AG04450 (cell line): Measurements from ENCODE around the gene MYO16. TPM values are rescaled to one million over a fixed set of nuclear protein-coding genes. Genes with fewer than 3 reads are reported as not detected.

Experiments used
- CTCF ChIA-PET: fragments of 300-600, 350-600 bp; formaldehyde crosslinking; extraction: SDS; loops from one replicate; lab custom pipeline; 2022; ENCODE audit warnings: antibody characterized with exemption, inconsistent platforms; lab: Charles Lee
- POLR2A ChIA-PET: fragments of 350-600 bp; formaldehyde crosslinking; extraction: SDS; loops from one replicate; lab custom pipeline; 2021; ENCODE audit warnings: antibody characterized with exemption, inconsistent platforms; lab: Yijun Ruan, JAX
- DNase-seq: peaks from one replicate; pipeline ENCODE4 v3.0.0-alpha.2; 2011; ENCODE audit warnings: low read depth, low spot score
- H3K27ac ChIP-seq: one replicate; pipeline ENCODE4 v1.5.1; 2012; ENCODE audit warnings: low read depth, low read length, control low read depth
- H3K27me3 ChIP-seq: one replicate; pipeline ENCODE4 v1.6.0; 2012; ENCODE audit warnings: low read length; ENCODE audit not compliant: control insufficient read depth, insufficient read depth
- H3K4me3 ChIP-seq: 2 replicates; pipeline ENCODE4 v1.5.1; 2011; ENCODE audit warnings: mild to moderate bottlenecking, low read depth, low read length, control low read depth
- H3K9me3 ChIP-seq: 2 replicates; pipeline ENCODE4 v1.5.1; 2012; ENCODE audit warnings: low read length; ENCODE audit not compliant: control insufficient read depth, insufficient read depth
- polyA plus RNA-seq: library from polyadenylated mRNA; depleted of rRNA; stranded (reverse); fragments of >200 nt; gene quantifications from 2 replicates; pipeline ENCODE4 v1.2.3, GENCODE V29; 2011
- TF ChIP-seq, protein P1 (sequence below): IDR thresholded peaks from 2 replicates; pipeline ENCODE4 v1.5.1; 2011; ENCODE audit warnings: low read depth, low read length, control low read depth, inconsistent platforms

The MYO16 gene
- polyA plus RNA-seq, 1 experiment, result 0.02 TPM

DNA sequence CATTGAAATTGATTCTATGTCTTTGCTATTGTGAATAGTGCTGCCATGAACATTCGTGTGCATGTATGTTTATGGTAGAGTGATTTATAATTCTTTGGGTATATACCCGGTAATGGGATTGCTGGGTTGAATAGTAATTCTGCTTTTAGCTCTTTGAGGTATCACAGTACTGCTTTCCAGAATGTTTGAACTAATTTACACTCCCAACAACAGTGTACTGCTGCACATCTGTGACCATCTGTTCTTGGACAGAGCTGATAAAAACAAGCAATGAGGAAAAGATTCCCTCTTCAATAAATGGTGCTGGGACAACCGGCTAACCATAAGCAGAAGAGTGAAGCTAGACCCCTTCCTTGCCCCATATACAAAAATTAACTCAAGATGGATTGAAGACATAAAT, 231.0 kb downstream of the MYO16 start:
- no peak for DNase-seq
- CTCF ChIA-PET, result interaction anchor here (0.9 to 2.7 kb wide), 2 partner anchors 35 to 251 kb away, joined by 3 to 13 read pairs; no protein-coding TSS in a partner anchor
- POLR2A ChIA-PET, result no interaction called here

DNA sequence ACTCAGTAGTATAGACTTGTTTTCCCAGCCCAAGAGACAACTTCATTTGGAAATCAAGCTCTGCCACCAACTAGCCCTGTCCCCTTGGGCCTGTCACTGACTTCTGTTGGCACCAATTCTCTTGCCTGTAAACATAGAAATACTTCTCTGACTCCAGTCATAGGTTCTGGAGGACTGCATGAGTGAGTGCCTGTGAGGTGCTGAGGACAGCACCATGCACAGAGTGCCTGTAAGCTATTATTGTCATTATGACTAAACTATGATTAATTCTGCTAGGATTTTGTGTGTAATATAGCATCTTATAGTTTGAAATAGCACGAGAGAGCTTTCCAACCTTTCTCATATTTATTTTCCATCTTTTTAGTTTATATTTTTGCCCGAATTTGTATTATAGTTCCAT, 247.9 kb downstream of the MYO16 start:
- DNase-seq, result no peak
- peaks cover 2% of the 10 kb centered on the region for H3K27me3 ChIP-seq
- H3K4me3 ChIP-seq, result no peak overlapping the region
- TF ChIP-seq, protein P1, sequence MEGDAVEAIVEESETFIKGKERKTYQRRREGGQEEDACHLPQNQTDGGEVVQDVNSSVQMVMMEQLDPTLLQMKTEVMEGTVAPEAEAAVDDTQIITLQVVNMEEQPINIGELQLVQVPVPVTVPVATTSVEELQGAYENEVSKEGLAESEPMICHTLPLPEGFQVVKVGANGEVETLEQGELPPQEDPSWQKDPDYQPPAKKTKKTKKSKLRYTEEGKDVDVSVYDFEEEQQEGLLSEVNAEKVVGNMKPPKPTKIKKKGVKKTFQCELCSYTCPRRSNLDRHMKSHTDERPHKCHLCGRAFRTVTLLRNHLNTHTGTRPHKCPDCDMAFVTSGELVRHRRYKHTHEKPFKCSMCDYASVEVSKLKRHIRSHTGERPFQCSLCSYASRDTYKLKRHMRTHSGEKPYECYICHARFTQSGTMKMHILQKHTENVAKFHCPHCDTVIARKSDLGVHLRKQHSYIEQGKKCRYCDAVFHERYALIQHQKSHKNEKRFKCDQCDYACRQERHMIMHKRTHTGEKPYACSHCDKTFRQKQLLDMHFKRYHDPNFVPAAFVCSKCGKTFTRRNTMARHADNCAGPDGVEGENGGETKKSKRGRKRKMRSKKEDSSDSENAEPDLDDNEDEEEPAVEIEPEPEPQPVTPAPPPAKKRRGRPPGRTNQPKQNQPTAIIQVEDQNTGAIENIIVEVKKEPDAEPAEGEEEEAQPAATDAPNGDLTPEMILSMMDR, result no peak
- H3K27ac ChIP-seq, result no peak overlapping the region
- ChIA-PET CTCF (interaction anchor here (1.6 kb wide), 1 partner anchor 18 kb away, joined by 10 read pairs; no protein-coding TSS in a partner anchor), POLR2A (no interaction called here)
- no peaks in the 10 kb centered on the region; the same call in 1 of the 2 replicates for H3K9me3 ChIP-seq

More for the DNA sequence above, 231.0 kb downstream of the MYO16 start:
- Histone ChIP-seq H3K27ac (no peak overlapping the region), H3K27me3 (no peaks in the 10 kb centered on the region), H3K4me3 (no peak overlapping the region), H3K9me3 (no peaks in the 10 kb centered on the region)
- TF ChIP-seq, protein P1, result no peak

DNA sequence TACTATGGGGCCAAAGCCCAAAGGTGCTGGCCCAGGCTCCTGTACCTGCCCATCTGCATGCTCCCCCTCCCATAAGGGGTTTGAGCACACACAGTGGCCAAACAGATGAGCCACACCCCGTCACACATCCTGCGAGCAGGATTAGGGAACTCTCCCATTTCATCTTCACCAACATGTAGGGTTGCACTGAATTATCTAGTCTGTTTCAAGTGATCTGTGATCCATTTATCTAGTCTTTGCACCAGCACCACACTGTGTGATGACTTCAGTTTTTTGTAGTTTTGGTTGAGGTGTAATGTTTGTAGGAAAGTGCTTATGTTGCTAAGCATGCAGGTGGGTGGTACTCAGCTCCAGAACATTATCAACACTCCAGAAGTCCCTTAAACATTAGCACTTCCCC, 249.3 kb downstream of the MYO16 start:
- ChIA-PET POLR2A (no interaction called here), CTCF (no interaction called here)
- no peak for DNase-seq

DNA sequence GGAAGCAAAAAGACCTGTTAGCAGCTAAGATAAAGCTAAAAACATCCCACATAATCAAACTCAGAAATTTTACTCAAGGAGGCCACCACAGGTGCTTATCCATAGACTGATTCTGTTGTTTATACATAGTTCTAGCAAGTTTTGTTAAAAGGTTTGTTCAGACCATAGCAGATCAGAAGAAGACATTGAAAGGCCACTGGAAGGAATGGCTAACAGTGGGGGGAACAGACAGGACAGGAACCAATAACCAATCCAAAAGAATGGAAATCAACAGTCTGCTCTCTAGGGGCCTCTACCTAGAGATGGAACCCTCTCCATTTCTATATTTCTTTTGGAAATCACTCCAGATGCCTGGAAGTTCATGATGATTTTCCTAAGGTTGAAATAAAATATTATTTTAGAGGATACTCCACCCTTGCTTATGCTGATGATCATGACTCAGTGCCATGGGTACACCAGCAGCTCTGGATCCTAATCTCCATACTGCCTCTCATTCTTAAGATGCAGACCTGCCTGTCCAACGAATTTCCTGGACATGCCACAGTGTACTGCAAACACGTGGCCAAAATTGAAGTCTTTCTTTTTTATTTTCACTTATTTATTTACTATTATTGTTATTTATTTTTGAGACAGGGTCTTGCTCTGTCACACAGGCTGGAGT, 260.0 kb downstream of the MYO16 start:
- Histone ChIP-seq H3K9me3 (no peaks in the 10 kb centered on the region; the same call in 1 of the 2 replicates), H3K4me3 (no peak overlapping the region), H3K27ac (no peak overlapping the region), H3K27me3 (peaks cover 2% of the 10 kb centered on the region)
- TF ChIP-seq, protein P1, result no peak
- CTCF ChIA-PET, result interaction anchor here (0.7 kb wide), 1 partner anchor 281 kb away, joined by 3 read pairs; no protein-coding TSS in a partner anchor
- no peak for DNase-seq
- POLR2A ChIA-PET, result no interaction called here

More for the DNA sequence above, 249.3 kb downstream of the MYO16 start:
- Histone ChIP-seq H3K9me3 (no peaks in the 10 kb centered on the region; the same call in 1 of the 2 replicates), H3K27ac (no peak overlapping the region), H3K4me3 (no peak overlapping the region), H3K27me3 (peaks cover 2% of the 10 kb centered on the region)
- TF ChIP-seq, protein P1, result no peak

DNA sequence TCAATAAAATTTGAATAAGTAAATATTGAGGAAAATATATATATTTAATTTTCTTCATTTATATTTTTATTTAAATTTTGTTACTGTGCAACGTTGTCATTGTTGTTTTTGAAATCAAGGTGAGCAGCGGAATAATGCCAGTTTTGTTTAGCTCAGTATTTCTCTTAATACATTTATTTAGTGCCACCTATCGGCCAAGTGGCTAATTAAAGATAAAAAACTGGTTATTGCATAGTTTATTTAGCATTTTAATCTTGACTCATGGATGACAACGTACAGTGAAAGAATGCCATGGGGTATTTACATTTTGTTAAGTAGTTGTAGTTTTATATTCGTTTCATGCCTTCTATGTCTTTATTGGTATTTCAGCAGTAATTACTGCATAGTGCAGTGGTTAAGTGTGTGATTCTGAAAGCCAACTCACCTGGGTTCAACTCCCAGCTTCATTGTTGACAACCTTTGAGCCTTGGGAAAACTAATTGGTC, 265.9 kb downstream of the MYO16 start:
- H3K4me3 ChIP-seq, result no peak overlapping the region
- TF ChIP-seq, protein P1, result peak; percentile 47
- H3K9me3 ChIP-seq, result no peaks in the 10 kb centered on the region
- H3K27ac ChIP-seq, result no peak overlapping the region
- no peak for DNase-seq
- ChIA-PET CTCF (interaction anchor here (0.6 to 5.6 kb wide), 34 partner anchors 9 to 849 kb away, joined by 3 to 130 read pairs (median 4); no protein-coding TSS in a partner anchor), POLR2A (no interaction called here)
- no peaks in the 10 kb centered on the region for H3K27me3 ChIP-seq
